GM23338 (cell line): Measurements from ENCODE around the gene CAPG.
A peak's percentile ranks its signal among the peaks of the same experiment; 100 is the strongest.

Source experiments
- CREB1 ChIP-seq: fragments of 250-450 bp; sonication (Bioruptor Pico); IDR thresholded peaks from 2 replicates; pipeline ENCODE4 v1.5.0; 2020; ENCODE audit warnings: low read depth, mild to moderate bottlenecking, moderate library complexity
- CTCF ChIP-seq, 2 experiments: fragments of 200-600 bp in 1 of 2; sonication (generic) in 1 of 2; conservative IDR thresholded peaks; 2 replicates each; pipeline versions ENCODE4 v1.5.1 to v1.6.1; 2016 to 2017; ENCODE audit warnings: antibody characterized with exemption in 2 of 2, low read depth in 2 of 2, mild to moderate bottlenecking in 2 of 2, moderate library complexity in 1 of 2
- ETS1 ChIP-seq: IDR thresholded peaks from 2 replicates; pipeline ENCODE4 v1.6.1; 2016; ENCODE audit warnings: antibody characterized with exemption
- EZH2 ChIP-seq: fragments of 200-600 bp; sonication (generic); IDR thresholded peaks from one replicate; pipeline ENCODE4 v1.8.0; 2017; ENCODE audit warnings: antibody characterized with exemption, mild to moderate bottlenecking, low read depth; ENCODE audit not compliant: unreplicated experiment
- EZH2phosphoT487 ChIP-seq: fragments of 200-600 bp; sonication (generic); IDR thresholded peaks from one replicate; pipeline ENCODE4 v1.8.1; 2018; ENCODE audit warnings: antibody characterized with exemption; ENCODE audit not compliant: unreplicated experiment
- JUNB ChIP-seq: IDR thresholded peaks from one replicate; pipeline ENCODE4 v1.6.1; 2016; ENCODE audit warnings: antibody characterized with exemption; ENCODE audit not compliant: unreplicated experiment
- NANOG ChIP-seq: IDR thresholded peaks from 2 replicates; pipeline ENCODE4 v1.6.1; 2016; ENCODE audit warnings: antibody characterized with exemption, borderline replicate concordance
- POLR2AphosphoS5 ChIP-seq: IDR thresholded peaks from 2 replicates; pipeline ENCODE4 v1.6.1; 2016; ENCODE audit warnings: antibody characterized with exemption, low read depth
- REST ChIP-seq: IDR thresholded peaks from one replicate; pipeline ENCODE4 v1.6.1; 2018; ENCODE audit warnings: antibody characterized with exemption; ENCODE audit not compliant: unreplicated experiment
- STAT1 ChIP-seq: IDR thresholded peaks from one replicate; pipeline ENCODE4 v1.6.1; 2016; ENCODE audit warnings: antibody characterized with exemption; ENCODE audit not compliant: unreplicated experiment
- ZNF331 ChIP-seq: fragments of 250-450 bp; sonication (Bioruptor Pico); IDR thresholded peaks from 2 replicates; pipeline ENCODE4 v1.5.0; 2020; ENCODE audit warnings: low read depth, mild to moderate bottlenecking, moderate library complexity
- ZNF462 ChIP-seq: fragments of 250-450 bp; sonication (Bioruptor Pico); IDR thresholded peaks from 2 replicates; pipeline ENCODE4 v1.5.0; 2020; ENCODE audit warnings: mild to moderate bottlenecking, moderate library complexity

GRCh38 chr2:85458601-85459563, 48.7 kb upstream of the CAPG start:
- TF ChIP-seq EZH2 (no peak), CTCF (conservative IDR thresholded peaks at IDR 0.05; ENCODE audit: low read depth in 2 of 2) (no peak), POLR2AphosphoS5 (no peak), JUNB (no peak), EZH2phosphoT487 (no peak), REST (no peak), ZNF462 (CRISPR knock-in tag) (peak; percentile 80), STAT1 (no peak), CREB1 (CRISPR knock-in tag) (peak; percentile 71), ETS1 (no peak), NANOG (0 out of 2 replicates have a peak, but pooled peaks have one; percentile 46), ZNF331 (CRISPR knock-in tag) (no peak)
